ENCODE results near the gene PIKFYVE.

Gene PIKFYVE

GRCh38 chr2:208315081-208315788 is 49.2 kb downstream of the PIKFYVE start:
- Histone ChIP-seq H4K5ac (ENCODE audit: low read length) (no peak overlapping the region), H3K56ac (ENCODE audit: low read length) (no peak overlapping the region), H3K79me2 (ENCODE audit: control insufficient read depth, insufficient read depth, low read length) (no peaks in the 10 kb centered on the region), H3K27ac (ENCODE audit: low read depth, low read length) (no peak overlapping the region), H3K4me1 (ENCODE audit: control insufficient read depth, low read depth, low read length) (peaks cover 2% of the 10 kb centered on the region), H4K8ac (ENCODE audit: low read depth, low read length) (no peak overlapping the region), H3K79me1 (ENCODE audit: low read length) (no peaks in the 10 kb centered on the region), H3K9ac (ENCODE audit: low read length) (no peak overlapping the region), H3K4me2 (ENCODE audit: low read length) (no peak overlapping the region), H2BK120ac (ENCODE audit: low read depth, low read length) (no peak overlapping the region), H2BK15ac (replicated peaks; ENCODE audit: low read depth) (no peak overlapping the region), H2AK5ac (ENCODE audit: low read length) (no peak overlapping the region), H3K23ac (ENCODE audit: low read length) (no peak overlapping the region), H3K4ac (ENCODE audit: low read depth, low read length) (no peak overlapping the region), H3K18ac (ENCODE audit: low read length) (no peak overlapping the region), H3K27me3 (ENCODE audit: insufficient read depth, low read length, poor library complexity) (no peaks in the 10 kb centered on the region), H2BK5ac (ENCODE audit: low read length) (no peak overlapping the region), H3K36me3 (ENCODE audit: control insufficient read depth, insufficient read depth, low read length) (peaks cover 6% of the 10 kb centered on the region), H3K4me3 (ENCODE audit: low read length) (no peak overlapping the region)
- DNase-seq: no peak
- WGBS (ENCODE audit: extremely low coverage, insufficient coverage, low lambda C conversion rate): no CpG with 5 or more reads among the region's 8 CpGs

GRCh38 chr2:208318127-208318526 is 52.1 kb downstream of the PIKFYVE start:
- Histone ChIP-seq H3K36me3 (ENCODE audit: control insufficient read depth, insufficient read depth, low read length) (peaks cover 8% of the 10 kb centered on the region), H3K4me2 (ENCODE audit: low read length) (no peak overlapping the region), H2BK120ac (ENCODE audit: low read depth, low read length) (no peak overlapping the region), H3K79me1 (ENCODE audit: low read length) (no peaks in the 10 kb centered on the region), H4K8ac (ENCODE audit: low read depth, low read length) (no peak overlapping the region), H2AK5ac (ENCODE audit: low read length) (no peak overlapping the region), H2BK5ac (ENCODE audit: low read length) (no peak overlapping the region), H3K27me3 (ENCODE audit: insufficient read depth, low read length, poor library complexity) (no peaks in the 10 kb centered on the region), H3K9ac (ENCODE audit: low read length) (no peak overlapping the region), H3K27ac (ENCODE audit: low read depth, low read length) (no peak overlapping the region), H3K4me3 (ENCODE audit: low read length) (no peak overlapping the region), H3K4ac (ENCODE audit: low read depth, low read length) (no peak overlapping the region), H3K23ac (ENCODE audit: low read length) (no peak overlapping the region), H4K5ac (ENCODE audit: low read length) (no peak overlapping the region), H3K4me1 (ENCODE audit: control insufficient read depth, low read depth, low read length) (peaks cover 2% of the 10 kb centered on the region), H3K18ac (ENCODE audit: low read length) (no peak overlapping the region), H3K79me2 (ENCODE audit: control insufficient read depth, insufficient read depth, low read length) (no peaks in the 10 kb centered on the region), H2BK15ac (replicated peaks; ENCODE audit: low read depth) (no peak overlapping the region), H3K56ac (ENCODE audit: low read length) (no peak overlapping the region)
- WGBS (ENCODE audit: extremely low coverage, insufficient coverage, low lambda C conversion rate): no CpG with 5 or more reads among the region's 2 CpGs
- DNase-seq: peak; percentile 93

GRCh38 chr2:208319391-208319790 is 53.3 kb downstream of the PIKFYVE start:
- no peak overlapping the region for H3K4ac ChIP-seq (ENCODE audit: low read depth, low read length)
- H2BK15ac ChIP-seq (replicated peaks; ENCODE audit: low read depth): no peak overlapping the region
- H3K18ac ChIP-seq (ENCODE audit: low read length): no peak overlapping the region
- H3K79me2 ChIP-seq (ENCODE audit: control insufficient read depth, insufficient read depth, low read length): no peaks in the 10 kb centered on the region
- no peak overlapping the region for H3K27ac ChIP-seq (ENCODE audit: low read depth, low read length)
- H2BK120ac ChIP-seq (ENCODE audit: low read depth, low read length): no peak overlapping the region
- H3K23ac ChIP-seq (ENCODE audit: low read length): no peak overlapping the region
- no peaks in the 10 kb centered on the region for H3K79me1 ChIP-seq (ENCODE audit: low read length)
- H3K56ac ChIP-seq (ENCODE audit: low read length): no peak overlapping the region
- no peaks in the 10 kb centered on the region for H3K27me3 ChIP-seq (ENCODE audit: insufficient read depth, low read length, poor library complexity)
- no peak for DNase-seq
- no peak overlapping the region for H4K8ac ChIP-seq (ENCODE audit: low read depth, low read length)
- H2AK5ac ChIP-seq (ENCODE audit: low read length): no peak overlapping the region
- peaks cover 8% of the 10 kb centered on the region for H3K36me3 ChIP-seq (ENCODE audit: control insufficient read depth, insufficient read depth, low read length)
- WGBS (ENCODE audit: extremely low coverage, insufficient coverage, low lambda C conversion rate): no CpG with 5 or more reads among the region's 2 CpGs
- H4K5ac ChIP-seq (ENCODE audit: low read length): no peak overlapping the region
- H3K4me1 ChIP-seq (ENCODE audit: control insufficient read depth, low read depth, low read length): peaks cover 2% of the 10 kb centered on the region
- H3K9ac ChIP-seq (ENCODE audit: low read length): no peak overlapping the region
- no peak overlapping the region for H2BK5ac ChIP-seq (ENCODE audit: low read length)
- H3K4me2 ChIP-seq (ENCODE audit: low read length): no peak overlapping the region
- H3K4me3 ChIP-seq (ENCODE audit: low read length): no peak overlapping the region

- Histone ChIP-seq H3K9ac (ENCODE audit: low read length) (no peak overlapping the region), H3K4me2 (ENCODE audit: low read length) (no peak overlapping the region), H3K27ac (ENCODE audit: low read depth, low read length) (no peak overlapping the region), H3K4me3 (ENCODE audit: low read length) (no peak overlapping the region), H3K79me2 (ENCODE audit: control insufficient read depth, insufficient read depth, low read length) (no peaks in the 10 kb centered on the region), H3K18ac (ENCODE audit: low read length) (no peak overlapping the region), H3K27me3 (ENCODE audit: insufficient read depth, low read length, poor library complexity) (no peaks in the 10 kb centered on the region), H3K56ac (ENCODE audit: low read length) (no peak overlapping the region), H4K8ac (ENCODE audit: low read depth, low read length) (no peak overlapping the region), H3K23ac (ENCODE audit: low read length) (no peak overlapping the region), H3K79me1 (ENCODE audit: low read length) (no peaks in the 10 kb centered on the region), H3K36me3 (ENCODE audit: control insufficient read depth, insufficient read depth, low read length) (peaks cover 5% of the 10 kb centered on the region), H2BK5ac (ENCODE audit: low read length) (no peak overlapping the region), H3K4me1 (ENCODE audit: control insufficient read depth, low read depth, low read length) (peaks cover 2% of the 10 kb centered on the region), H4K5ac (ENCODE audit: low read length) (no peak overlapping the region), H3K4ac (ENCODE audit: low read depth, low read length) (no peak overlapping the region), H2BK15ac (replicated peaks; ENCODE audit: low read depth) (no peak overlapping the region), H2BK120ac (ENCODE audit: low read depth, low read length) (no peak overlapping the region), H2AK5ac (ENCODE audit: low read length) (no peak overlapping the region)
- no peak for DNase-seq
- no CpG with 5 or more reads among the region's 2 CpGs for WGBS (ENCODE audit: extremely low coverage, insufficient coverage, low lambda C conversion rate)
Observed at GRCh38 chr2:208320686-208321085, 54.6 kb downstream of the PIKFYVE start.

- H2BK5ac ChIP-seq (ENCODE audit: low read length): no peak overlapping the region
Observed at GRCh38 chr2:208326016-208326415, 60.0 kb downstream of the PIKFYVE start.

GRCh38 chr2:208329485-208329884 is 63.4 kb downstream of the PIKFYVE start:
- DNase-seq: no peak
- Histone ChIP-seq H3K4me3 (ENCODE audit: low read length) (no peak overlapping the region), H3K18ac (ENCODE audit: low read length) (no peak overlapping the region), H2AK5ac (ENCODE audit: low read length) (no peak overlapping the region), H4K5ac (ENCODE audit: low read length) (no peak overlapping the region), H3K36me3 (ENCODE audit: control insufficient read depth, insufficient read depth, low read length) (peaks cover 14% of the 10 kb centered on the region), H3K4me2 (ENCODE audit: low read length) (no peak overlapping the region), H3K4ac (ENCODE audit: low read depth, low read length) (no peak overlapping the region), H4K8ac (ENCODE audit: low read depth, low read length) (no peak overlapping the region), H3K4me1 (ENCODE audit: control insufficient read depth, low read depth, low read length) (no peaks in the 10 kb centered on the region), H3K23ac (ENCODE audit: low read length) (no peak overlapping the region), H3K9ac (ENCODE audit: low read length) (no peak overlapping the region), H3K27me3 (ENCODE audit: insufficient read depth, low read length, poor library complexity) (no peaks in the 10 kb centered on the region), H3K79me2 (ENCODE audit: control insufficient read depth, insufficient read depth, low read length) (no peaks in the 10 kb centered on the region), H2BK5ac (ENCODE audit: low read length) (no peak overlapping the region), H2BK15ac (replicated peaks; ENCODE audit: low read depth) (no peak overlapping the region), H3K79me1 (ENCODE audit: low read length) (no peaks in the 10 kb centered on the region), H3K56ac (ENCODE audit: low read length) (no peak overlapping the region), H3K27ac (ENCODE audit: low read depth, low read length) (no peak overlapping the region), H2BK120ac (ENCODE audit: low read depth, low read length) (no peak overlapping the region)

More at GRCh38 chr2:208326016-208326415, 60.0 kb downstream of the PIKFYVE start:
- Histone ChIP-seq H2BK15ac (replicated peaks; ENCODE audit: low read depth) (no peak overlapping the region), H3K79me2 (ENCODE audit: control insufficient read depth, insufficient read depth, low read length) (no peaks in the 10 kb centered on the region), H3K18ac (ENCODE audit: low read length) (no peak overlapping the region), H4K5ac (ENCODE audit: low read length) (no peak overlapping the region), H3K27me3 (ENCODE audit: insufficient read depth, low read length, poor library complexity) (no peaks in the 10 kb centered on the region), H3K4me2 (ENCODE audit: low read length) (no peak overlapping the region), H2BK120ac (ENCODE audit: low read depth, low read length) (no peak overlapping the region), H3K4ac (ENCODE audit: low read depth, low read length) (no peak overlapping the region), H3K9ac (ENCODE audit: low read length) (no peak overlapping the region), H3K27ac (ENCODE audit: low read depth, low read length) (no peak overlapping the region), H3K79me1 (ENCODE audit: low read length) (no peaks in the 10 kb centered on the region), H3K4me3 (ENCODE audit: low read length) (no peak overlapping the region), H3K4me1 (ENCODE audit: control insufficient read depth, low read depth, low read length) (no peaks in the 10 kb centered on the region), H4K8ac (ENCODE audit: low read depth, low read length) (no peak overlapping the region), H3K56ac (ENCODE audit: low read length) (no peak overlapping the region), H3K23ac (ENCODE audit: low read length) (no peak overlapping the region), H2AK5ac (ENCODE audit: low read length) (no peak overlapping the region), H3K36me3 (ENCODE audit: control insufficient read depth, insufficient read depth, low read length) (peaks cover 11% of the 10 kb centered on the region)
- no CpG with 5 or more reads among the region's 4 CpGs for WGBS (ENCODE audit: extremely low coverage, insufficient coverage, low lambda C conversion rate)
- no peak for DNase-seq
